GM13977 (cell line): ENCODE results near the gene LINS1.

Source experiments
- DNase-seq: peaks from one replicate; pipeline ENCODE4 v3.0.0; 2012; ENCODE audit warnings: low spot score
- in situ Hi-C: fragments of 300-500 bp; cut with MboI; formaldehyde crosslinking; loops from one replicate; pipeline ENCODE4 v1.12.0; 2022; ENCODE audit warnings: low sequenced_read_pairs, low pct_unique_long_range_greater_than_20kb, mixed read lengths, inconsistent platforms; ENCODE audit not compliant: unreplicated experiment
- TF ChIP-seq, protein P1 (sequence below): IDR thresholded peaks from 2 replicates; pipeline ENCODE4 v1.5.1; 2012; ENCODE audit warnings: mild to moderate bottlenecking, control low read depth; ENCODE audit not compliant: insufficient read depth; ENCODE audit errors: extremely low read depth, missing control alignments

Gene LINS1

DNA sequence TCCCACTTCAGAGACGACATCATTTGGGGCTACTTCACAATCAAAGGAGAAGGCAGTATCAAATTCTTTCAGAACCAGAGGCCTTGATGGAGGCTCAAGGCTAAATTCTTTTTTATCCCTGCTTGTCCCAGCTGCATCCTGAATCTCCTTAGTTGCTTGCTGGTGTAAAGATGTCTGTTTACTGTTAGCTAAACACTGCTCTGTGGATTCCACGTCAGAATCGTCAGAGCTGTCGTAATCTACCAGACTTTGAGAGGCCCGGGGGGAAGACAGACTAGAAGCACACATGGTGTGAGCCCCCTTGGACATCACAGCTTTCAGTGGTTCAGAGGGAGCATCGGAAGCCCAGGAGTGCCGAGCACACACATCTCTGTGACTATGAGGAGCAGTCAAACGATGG, 32.6 kb downstream of the LINS1 start:
- DNase-seq = no peak
- in situ Hi-C loops = no loop called here
- TF ChIP-seq, protein P1, sequence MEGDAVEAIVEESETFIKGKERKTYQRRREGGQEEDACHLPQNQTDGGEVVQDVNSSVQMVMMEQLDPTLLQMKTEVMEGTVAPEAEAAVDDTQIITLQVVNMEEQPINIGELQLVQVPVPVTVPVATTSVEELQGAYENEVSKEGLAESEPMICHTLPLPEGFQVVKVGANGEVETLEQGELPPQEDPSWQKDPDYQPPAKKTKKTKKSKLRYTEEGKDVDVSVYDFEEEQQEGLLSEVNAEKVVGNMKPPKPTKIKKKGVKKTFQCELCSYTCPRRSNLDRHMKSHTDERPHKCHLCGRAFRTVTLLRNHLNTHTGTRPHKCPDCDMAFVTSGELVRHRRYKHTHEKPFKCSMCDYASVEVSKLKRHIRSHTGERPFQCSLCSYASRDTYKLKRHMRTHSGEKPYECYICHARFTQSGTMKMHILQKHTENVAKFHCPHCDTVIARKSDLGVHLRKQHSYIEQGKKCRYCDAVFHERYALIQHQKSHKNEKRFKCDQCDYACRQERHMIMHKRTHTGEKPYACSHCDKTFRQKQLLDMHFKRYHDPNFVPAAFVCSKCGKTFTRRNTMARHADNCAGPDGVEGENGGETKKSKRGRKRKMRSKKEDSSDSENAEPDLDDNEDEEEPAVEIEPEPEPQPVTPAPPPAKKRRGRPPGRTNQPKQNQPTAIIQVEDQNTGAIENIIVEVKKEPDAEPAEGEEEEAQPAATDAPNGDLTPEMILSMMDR = no peak

DNA sequence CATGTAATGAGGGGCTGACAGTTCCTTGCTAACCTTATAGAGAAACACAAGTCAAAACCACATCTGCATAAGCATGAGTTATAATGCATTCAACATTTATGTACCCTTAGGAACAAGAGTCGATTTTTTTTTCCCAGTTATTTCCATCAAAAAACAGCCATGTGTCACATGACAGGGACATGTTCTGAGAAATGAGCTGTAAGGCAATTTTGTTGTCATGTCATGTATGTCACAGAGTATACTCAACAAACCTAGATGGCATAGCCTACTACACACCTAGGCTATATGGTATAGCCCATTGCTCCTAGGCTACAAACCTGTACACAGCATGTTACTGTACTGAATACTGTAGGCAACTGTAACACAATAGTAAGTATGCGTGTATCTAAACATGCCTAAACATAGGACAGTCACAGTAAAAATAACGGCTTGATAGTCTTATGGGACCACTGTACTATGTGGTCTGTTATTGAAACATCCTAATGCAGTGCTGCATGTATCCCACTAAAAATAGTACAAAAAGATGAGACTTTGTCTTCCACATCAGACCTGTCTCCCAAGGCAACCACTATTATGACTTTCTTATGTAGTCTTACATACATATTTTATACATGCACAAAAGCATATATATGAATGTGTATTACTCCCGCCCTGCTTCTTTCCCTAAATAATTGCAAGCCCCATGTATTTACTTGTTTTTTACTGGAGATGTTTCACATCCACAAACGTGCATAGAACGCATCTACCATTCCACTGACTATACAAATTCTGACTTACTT, 34.9 kb downstream of the LINS1 start:
- TF ChIP-seq, protein P1 = no peak
- DNase-seq = no peak
- in situ Hi-C loops = no loop called here

DNA sequence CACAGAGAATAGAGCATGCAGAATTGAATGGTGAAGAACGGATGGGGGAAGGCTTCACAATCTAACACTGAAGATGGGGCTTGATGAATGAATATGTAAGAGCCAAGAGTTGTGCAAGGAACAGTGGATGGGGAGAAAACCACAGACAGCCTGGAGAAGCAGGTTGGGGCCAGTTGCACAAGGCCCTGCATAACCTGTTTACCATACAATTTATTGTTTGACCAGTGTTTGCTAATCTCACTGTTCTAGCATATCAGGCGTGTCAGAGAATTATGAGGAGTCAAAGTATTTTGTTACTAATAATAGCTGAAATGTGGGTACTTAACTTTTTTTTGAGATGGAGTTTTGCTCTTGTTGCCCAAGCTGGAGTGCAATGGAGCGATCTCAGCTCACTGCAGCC, 36.4 kb downstream of the LINS1 start:
- TF ChIP-seq, protein P1 = no peak
- in situ Hi-C loops = no loop called here
- no peak for DNase-seq

GRCh38 chr15:100560323-100560722, 41.7 kb downstream of the LINS1 start:
- DNase-seq = no peak
- in situ Hi-C loops = no loop called here
- TF ChIP-seq, protein P1 = no peak

DNA sequence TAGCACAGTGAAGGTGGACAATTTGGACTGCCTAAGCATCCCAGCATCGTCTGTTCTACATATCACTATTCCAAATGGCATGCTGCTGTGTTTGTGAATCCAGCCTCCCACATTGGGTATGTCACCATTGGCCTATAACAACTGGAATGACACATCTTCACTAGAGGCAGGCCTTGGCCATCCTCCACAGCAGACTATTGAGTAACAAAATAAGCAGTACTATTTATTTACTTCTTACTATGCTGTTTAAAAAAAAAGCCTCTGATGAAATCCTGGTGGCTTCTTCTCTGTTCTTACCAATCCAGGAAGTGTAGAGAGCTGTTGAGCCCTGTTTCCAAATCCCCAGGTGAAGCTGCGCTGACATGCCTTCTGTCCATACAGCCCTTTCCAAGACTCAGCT, 42.7 kb downstream of the LINS1 start:
- in situ Hi-C loops = no loop called here
- no peak for DNase-seq
- TF ChIP-seq, protein P1 = no peak

GRCh38 chr15:100558771-100559254, 43.2 kb downstream of the LINS1 start:
- in situ Hi-C loops = no loop called here
- no peak for DNase-seq
- TF ChIP-seq, protein P1 = no peak
